MM.1S (cell line): ENCODE results near the gene WFDC1.

Experiments
- CTCF ChIP-seq: fragments of 300-600 bp; sonication (generic); IDR thresholded peaks from 2 replicates; pipeline ENCODE4 v1.5.1; 2016; ENCODE audit warnings: antibody characterized with exemption, low read length, mixed read lengths
- EZH2 ChIP-seq: fragments of 300-600 bp; sonication (generic); optimal IDR thresholded peaks from 2 replicates; pipeline ENCODE3; 2017; ENCODE audit warnings: low read depth, mild to moderate bottlenecking, antibody characterized with exemption, low read length, mixed read lengths
- EZH2phosphoT487 ChIP-seq: fragments of 300-600 bp; sonication (generic); IDR thresholded peaks from 2 replicates; pipeline ENCODE4 v1.6.1; 2018; ENCODE audit warnings: antibody characterized with exemption, low read length

- TF ChIP-seq CTCF (no peak), EZH2 (no peak), EZH2phosphoT487 (no peak)
Observed at GRCh38 chr16:84247844-84248243, 46.8 kb upstream of the WFDC1 start.
